Measurements from ENCODE around the gene RIBC2.

Gene RIBC2

DNA sequence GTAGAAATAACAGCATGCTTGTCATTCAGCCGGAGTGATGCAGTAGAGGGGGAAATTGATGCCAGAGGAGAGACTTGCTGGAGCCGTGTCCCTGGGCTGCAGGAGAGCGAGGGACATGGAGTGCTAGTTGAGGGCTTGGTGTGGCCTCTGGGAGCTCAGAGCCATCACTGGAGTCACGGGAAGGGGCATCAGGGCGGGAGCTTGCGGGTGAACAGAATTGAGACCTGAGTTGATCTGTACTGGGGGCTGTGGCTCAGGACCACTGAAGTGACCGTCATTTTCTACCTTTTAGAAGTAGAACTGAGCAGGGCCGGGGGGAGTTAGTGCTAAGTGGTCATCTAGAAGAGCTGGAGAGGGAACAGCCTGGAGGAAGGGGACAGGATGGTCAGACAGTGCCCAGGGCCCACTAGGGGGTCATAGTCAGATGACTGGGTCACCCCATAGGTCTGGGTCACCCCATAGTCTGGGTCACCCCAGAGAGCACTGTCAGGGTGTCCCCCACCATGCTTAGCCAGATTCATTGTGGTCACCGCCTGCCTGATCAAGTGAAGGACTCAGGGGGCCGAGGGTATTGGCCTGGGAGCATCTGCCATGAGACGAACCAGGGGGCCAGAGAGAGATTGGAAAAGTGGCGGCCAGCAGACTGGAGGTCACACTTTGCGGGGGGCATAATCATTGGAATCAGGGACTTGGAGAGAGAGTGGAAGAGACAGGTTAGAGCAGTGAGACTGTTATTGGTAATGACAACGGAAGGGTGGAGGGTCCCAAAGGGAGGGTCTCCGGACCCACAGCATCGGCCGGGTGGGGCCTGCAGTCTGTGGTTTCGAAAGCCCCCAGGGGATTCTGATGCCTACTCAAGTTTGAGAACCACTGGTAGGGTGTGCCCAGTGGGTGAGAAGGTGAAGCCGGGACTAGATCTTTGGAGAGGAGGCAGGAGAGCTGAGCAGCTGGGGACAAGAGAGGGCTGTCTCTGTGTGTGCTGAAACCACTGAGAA lies 15.2 kb downstream of the RIBC2 start:
- DNase-seq, result peak; percentile 16 to 43
- intact Hi-C loops (cut with DNase I; ENCODE audit: low total_unique reads), result no loop called here
- H3K27me3 ChIP-seq, result peaks cover 0 to 12% of the 10 kb centered on the region in 2 donors
- H3K27ac ChIP-seq, result no peak overlapping the region
- TF ChIP-seq, protein P1, sequence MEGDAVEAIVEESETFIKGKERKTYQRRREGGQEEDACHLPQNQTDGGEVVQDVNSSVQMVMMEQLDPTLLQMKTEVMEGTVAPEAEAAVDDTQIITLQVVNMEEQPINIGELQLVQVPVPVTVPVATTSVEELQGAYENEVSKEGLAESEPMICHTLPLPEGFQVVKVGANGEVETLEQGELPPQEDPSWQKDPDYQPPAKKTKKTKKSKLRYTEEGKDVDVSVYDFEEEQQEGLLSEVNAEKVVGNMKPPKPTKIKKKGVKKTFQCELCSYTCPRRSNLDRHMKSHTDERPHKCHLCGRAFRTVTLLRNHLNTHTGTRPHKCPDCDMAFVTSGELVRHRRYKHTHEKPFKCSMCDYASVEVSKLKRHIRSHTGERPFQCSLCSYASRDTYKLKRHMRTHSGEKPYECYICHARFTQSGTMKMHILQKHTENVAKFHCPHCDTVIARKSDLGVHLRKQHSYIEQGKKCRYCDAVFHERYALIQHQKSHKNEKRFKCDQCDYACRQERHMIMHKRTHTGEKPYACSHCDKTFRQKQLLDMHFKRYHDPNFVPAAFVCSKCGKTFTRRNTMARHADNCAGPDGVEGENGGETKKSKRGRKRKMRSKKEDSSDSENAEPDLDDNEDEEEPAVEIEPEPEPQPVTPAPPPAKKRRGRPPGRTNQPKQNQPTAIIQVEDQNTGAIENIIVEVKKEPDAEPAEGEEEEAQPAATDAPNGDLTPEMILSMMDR (IDR thresholded peaks at IDR 0.05), result no peak
- H3K36me3 ChIP-seq, result no peaks in the 10 kb centered on the region
- no peak overlapping the region for H3K4me3 ChIP-seq
- H3K4me1 ChIP-seq, result no peaks in the 10 kb centered on the region
- H3K9me3 ChIP-seq, result no peaks in the 10 kb centered on the region

GRCh38 chr22:45429424-45429823 lies 15.9 kb downstream of the RIBC2 start:
- Histone ChIP-seq H3K4me1 (no peaks in the 10 kb centered on the region), H3K27ac (no peak overlapping the region), H3K36me3 (no peaks in the 10 kb centered on the region), H3K9me3 (no peaks in the 10 kb centered on the region), H3K27me3 (peaks cover 0 to 12% of the 10 kb centered on the region in 2 donors), H3K4me3 (no peak overlapping the region)
- DNase-seq, result peak; percentile 17 to 60
- intact Hi-C loops (cut with DNase I; ENCODE audit: low total_unique reads), result no loop called here
- TF ChIP-seq, protein P1 (IDR thresholded peaks at IDR 0.05), result no peak

DNA sequence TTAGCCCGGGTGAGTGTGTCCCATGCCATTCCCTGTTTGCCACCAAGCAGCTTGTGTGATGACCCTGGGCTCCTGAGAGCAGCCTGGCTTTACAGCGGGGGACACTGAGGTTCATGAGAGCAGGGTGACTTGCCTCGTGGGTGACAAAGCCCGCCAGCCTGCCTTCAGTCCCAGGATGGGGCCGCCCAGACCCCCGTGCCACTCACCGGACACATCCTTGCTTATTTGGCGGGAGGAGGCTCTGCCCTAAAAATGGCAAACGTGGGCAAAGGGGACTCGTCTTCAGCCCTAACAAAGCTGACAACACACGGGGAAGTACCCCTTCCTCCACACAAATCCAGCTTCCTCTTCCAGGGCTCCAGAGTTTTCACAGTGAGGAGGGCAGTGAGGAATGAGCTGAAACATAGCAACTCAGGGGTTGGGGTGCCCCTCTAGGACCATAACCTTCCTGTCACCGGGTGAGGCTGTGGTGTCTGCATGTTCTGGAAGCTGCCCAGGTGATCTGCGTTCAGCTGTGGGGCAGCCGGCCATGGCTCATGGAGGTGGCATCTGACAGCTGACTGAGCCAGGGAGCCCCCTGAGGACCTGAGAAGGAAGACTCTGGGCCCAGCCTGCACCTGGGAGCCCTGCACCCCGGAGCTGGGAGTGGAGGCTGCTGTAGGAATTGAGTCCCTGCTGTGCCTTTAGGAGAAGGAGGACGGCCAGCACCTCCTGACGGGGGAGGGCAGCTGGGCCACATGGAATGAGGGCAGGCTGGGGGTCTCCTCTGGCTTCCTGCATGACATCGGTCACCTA lies 16.7 kb downstream of the RIBC2 start:
- H3K27ac ChIP-seq, result no peak overlapping the region
- TF ChIP-seq, protein P1 (IDR thresholded peaks at IDR 0.05), result no peak
- peaks cover 0 to 2% (median under 1%) of the 10 kb centered on the region in 4 donors for H3K4me1 ChIP-seq
- H3K9me3 ChIP-seq, result no peaks in the 10 kb centered on the region
- peaks cover 0 to 12% of the 10 kb centered on the region in 2 donors for H3K27me3 ChIP-seq
- no peak overlapping the region for H3K4me3 ChIP-seq
- H3K36me3 ChIP-seq, result no peaks in the 10 kb centered on the region
- peak; percentile 16 to 58 for DNase-seq
- intact Hi-C loops (cut with DNase I; ENCODE audit: low total_unique reads), result loop anchor here (10.0 kb wide), 1 partner anchor 105 kb away; no protein-coding TSS in a partner anchor

DNA sequence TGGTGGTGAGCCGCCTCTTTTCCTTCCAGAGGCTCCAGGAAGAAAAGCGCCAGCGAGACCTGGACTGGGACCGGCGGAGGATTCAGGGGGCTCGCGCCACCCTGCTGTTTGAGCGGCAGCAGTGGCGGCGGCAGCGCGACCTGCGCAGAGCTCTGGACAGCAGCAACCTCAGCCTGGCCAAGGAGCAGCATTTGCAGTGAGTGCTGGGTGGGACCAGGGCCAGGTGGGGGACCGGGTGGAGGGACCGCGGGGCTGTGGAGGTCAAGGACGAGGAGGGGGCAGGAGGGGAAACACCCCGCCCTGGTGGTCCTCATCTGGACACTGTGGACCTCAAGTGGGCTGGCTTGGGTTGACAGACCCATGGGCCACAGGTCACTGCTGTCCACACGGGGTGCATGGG lies 17.4 kb downstream of the RIBC2 start:
- H3K4me3 ChIP-seq, result no peak overlapping the region
- no peaks in the 10 kb centered on the region for H3K9me3 ChIP-seq
- peak; percentile 15 to 44 for DNase-seq
- intact Hi-C loops (cut with DNase I; ENCODE audit: low total_unique reads), result loop anchor here (10.0 kb wide), 1 partner anchor 106 kb away; no protein-coding TSS in a partner anchor
- no peak overlapping the region for H3K27ac ChIP-seq
- peaks cover 0 to 9% (median 5%) of the 10 kb centered on the region in 4 donors for H3K4me1 ChIP-seq
- peaks cover 0 to 12% of the 10 kb centered on the region in 2 donors for H3K27me3 ChIP-seq
- no peaks in the 10 kb centered on the region for H3K36me3 ChIP-seq
- TF ChIP-seq, protein P1 (IDR thresholded peaks at IDR 0.05), result no peak

- intact Hi-C loops (cut with DNase I; ENCODE audit: low total_unique reads), result loop anchor here (2.0 to 10.0 kb wide), 3 partner anchors 110 to 166 kb away; no protein-coding TSS in a partner anchor
- Histone ChIP-seq H3K36me3 (no peaks in the 10 kb centered on the region), H3K27ac (peak overlapping the region; percentile 46 to 65), H3K27me3 (no peaks in the 10 kb centered on the region), H3K9me3 (no peaks in the 10 kb centered on the region), H3K4me1 (peaks cover 0 to 10% (median 6%) of the 10 kb centered on the region in 4 donors), H3K4me3 (no peak overlapping the region)
- DNase-seq, result no peak
- TF ChIP-seq, protein P1 (IDR thresholded peaks at IDR 0.05), result no peak
These were observed 21.5 kb downstream of the RIBC2 start for GRCh38 chr22:45434981-45435380.
